GM18508 (cell line): ENCODE results near the gene TMEM40.
"Not testable (repeated sequence)": the region's sequence is repeated elsewhere in the genome, so short reads cannot be mapped to it uniquely, and the experiment has no call there.

ENCODE experiments used
- ATAC-seq: cut with Tn5 transposase; IDR thresholded peaks from one replicate; pipeline ENCODE4 v1.9.1; 2021; ENCODE audit warnings: moderate number of reproducible peaks; ENCODE audit not compliant: insufficient read depth, unreplicated experiment

TMEM40 gene

GRCh38 chr3:12759097-12759679 is at the start of gene TMEM40:
TSS of gene TMEM40 (minus strand) at chr3:12759259. CDS start at chr3:12749832, 9,427 bp downstream.
- ATAC-seq, result no peak

GRCh38 chr3:12808587-12808986 is 49.5 kb upstream of the TMEM40 start:
- ATAC-seq, result no peak

- ATAC-seq, result no peak
Measured at GRCh38 chr3:12807601-12808359, 48.7 kb upstream of the TMEM40 start.

GRCh38 chr3:12807066-12807465 is 48.0 kb upstream of the TMEM40 start:
- no peak for ATAC-seq

GRCh38 chr3:12803371-12803770 is 44.3 kb upstream of the TMEM40 start:
- ATAC-seq, result no peak

- no peak for ATAC-seq
Measured at GRCh38 chr3:12799525-12800440, 40.7 kb upstream of the TMEM40 start.

- ATAC-seq, result no peak
Measured at GRCh38 chr3:12798559-12799179, 39.6 kb upstream of the TMEM40 start.

GRCh38 chr3:12797892-12798558 is 39.0 kb upstream of the TMEM40 start:
- ATAC-seq, result no peak

- ATAC-seq, result no peak
Measured at GRCh38 chr3:12797124-12797891, 38.2 kb upstream of the TMEM40 start.

- ATAC-seq, result no peak
Measured at GRCh38 chr3:12796171-12797123, 37.4 kb upstream of the TMEM40 start, which contains the start of gene CAND2. TSS of gene CAND2 (plus strand) at chr3:12796680. CDS start at chr3:12796721, 41 bp downstream.

GRCh38 chr3:12793701-12794100 is 34.6 kb upstream of the TMEM40 start:
- ATAC-seq, result no peak

GRCh38 chr3:12791430-12791829 is 32.4 kb upstream of the TMEM40 start:
- no peak for ATAC-seq

- ATAC-seq, result not testable (repeated sequence)
Measured at GRCh38 chr3:12787967-12788690, 29.1 kb upstream of the TMEM40 start.

- not testable (repeated sequence) for ATAC-seq
Measured at GRCh38 chr3:12787346-12787745, 28.3 kb upstream of the TMEM40 start.

GRCh38 chr3:12785096-12785495 is 26.0 kb upstream of the TMEM40 start:
- ATAC-seq, result no peak

- ATAC-seq, result no peak
Measured at GRCh38 chr3:12782172-12782815, 23.2 kb upstream of the TMEM40 start.

GRCh38 chr3:12780751-12781150 is 21.7 kb upstream of the TMEM40 start:
- no peak for ATAC-seq
